GM21381 (cell line): ENCODE results near the gene TCTN3.
"Not testable (repeated sequence)": the region's sequence is repeated elsewhere in the genome, so short reads cannot be mapped to it uniquely, and the experiment has no call there.

Source experiments
- ATAC-seq: cut with Tn5 transposase; IDR thresholded peaks from one replicate; pipeline ENCODE4 v1.9.1; 2021; ENCODE audit warnings: mild to moderate bottlenecking, moderate library complexity; ENCODE audit not compliant: unreplicated experiment

TCTN3 gene

GRCh38 chr10:95688648-95689047 lies 5.1 kb downstream of the TCTN3 start:
- ATAC-seq: no peak

DNA sequence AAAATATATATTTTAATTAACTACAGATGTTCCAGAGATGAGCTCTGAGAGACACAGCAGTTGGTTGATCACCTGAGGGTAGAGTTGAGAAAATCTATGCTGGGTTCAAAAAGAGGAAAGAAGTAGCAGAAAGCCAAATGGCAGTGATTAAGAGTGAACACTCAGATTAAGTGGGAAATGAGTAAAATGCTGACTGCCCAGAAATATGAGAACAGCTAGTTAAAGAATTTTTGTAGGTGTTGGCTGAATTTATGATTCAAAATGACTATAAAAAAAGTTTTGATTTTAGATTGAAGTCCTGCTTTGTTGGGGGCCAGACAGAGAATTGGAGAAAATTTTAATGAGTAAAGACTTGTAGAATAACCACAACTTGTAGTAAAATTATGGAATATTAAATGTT lies 9.8 kb downstream of the TCTN3 start:
- no peak for ATAC-seq

GRCh38 chr10:95675403-95676116 lies 18.2 kb downstream of the TCTN3 start:
- no peak for ATAC-seq

DNA sequence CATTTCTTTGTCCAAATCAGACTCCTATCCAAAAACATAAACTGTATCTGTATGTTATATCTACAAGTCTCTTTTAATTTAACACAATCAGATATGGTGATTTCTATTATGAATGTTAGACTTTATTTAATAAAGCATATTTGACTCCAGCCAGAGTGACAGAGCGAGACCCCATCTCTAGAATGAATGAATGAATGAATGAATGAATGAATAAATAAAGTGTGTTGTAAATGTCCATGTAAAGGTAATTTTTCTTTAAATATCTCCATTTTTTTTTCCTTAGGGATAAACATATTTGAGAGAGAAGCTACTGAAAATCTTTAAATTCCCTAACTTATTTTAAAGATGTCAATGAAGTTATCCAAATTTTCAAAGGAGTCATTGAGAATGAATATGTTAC lies 19.1 kb downstream of the TCTN3 start:
- ATAC-seq: no peak

DNA sequence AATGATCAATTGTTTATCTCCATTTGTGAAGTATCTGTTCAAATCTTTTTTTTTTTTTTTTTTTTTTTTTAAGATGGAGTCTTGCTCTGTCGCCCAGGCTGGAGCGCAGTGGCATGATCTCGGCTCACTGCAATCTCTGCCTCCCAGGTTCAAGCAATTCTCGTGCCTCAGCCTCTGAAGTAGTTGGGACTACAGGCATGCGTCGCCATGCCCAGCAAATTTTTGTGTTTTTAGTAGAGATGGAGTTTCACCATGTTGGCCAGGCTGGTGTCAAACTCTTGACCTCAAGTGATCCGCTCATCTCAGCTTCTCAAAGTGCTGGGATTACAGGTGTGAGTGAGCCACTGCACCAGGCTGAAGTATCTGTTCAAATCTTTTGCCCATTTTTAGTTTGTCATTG lies 21.1 kb downstream of the TCTN3 start:
- not testable (repeated sequence) for ATAC-seq

DNA sequence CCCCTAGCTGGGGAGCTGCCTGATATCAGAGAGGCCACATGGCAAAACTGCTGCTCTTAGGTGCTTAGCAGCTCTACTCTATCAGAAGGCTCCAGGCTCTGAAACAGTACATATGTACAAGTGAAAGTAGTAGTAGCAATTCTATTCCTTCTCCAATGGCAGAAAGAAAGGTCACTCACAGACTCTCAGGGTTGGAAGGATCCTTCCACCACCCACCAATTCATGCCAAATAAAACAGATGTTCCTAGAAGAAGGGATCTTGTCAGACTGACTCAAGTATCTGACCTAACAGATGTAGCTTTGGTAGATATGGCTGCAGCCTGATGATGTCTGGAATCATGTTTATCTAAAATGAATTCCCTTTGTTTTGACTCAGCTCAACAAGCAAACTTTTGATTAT lies 29.2 kb downstream of the TCTN3 start:
- ATAC-seq: no peak

DNA sequence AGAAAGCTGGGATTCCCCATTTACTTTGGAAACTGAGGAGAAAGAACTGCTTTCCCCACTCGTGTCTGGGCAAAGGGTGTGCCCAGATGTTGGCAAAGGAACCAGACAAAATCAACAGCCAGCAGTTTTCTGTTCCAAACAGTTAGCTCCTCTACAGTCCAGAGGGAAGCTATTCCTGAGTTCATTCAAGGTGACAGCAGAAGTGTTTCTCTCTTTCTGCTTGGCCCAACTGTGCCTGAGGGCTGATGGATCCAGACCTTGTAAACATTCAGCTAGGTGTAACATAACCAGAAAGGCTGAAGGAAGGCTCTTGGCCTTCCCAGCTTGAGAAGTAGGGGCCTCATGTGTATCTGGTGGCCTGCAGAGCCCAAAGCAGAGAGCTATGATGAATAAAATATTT lies 30.2 kb downstream of the TCTN3 start:
- no peak for ATAC-seq

- ATAC-seq: no peak
Measured at GRCh38 chr10:95661818-95662217, 31.9 kb downstream of the TCTN3 start.

- ATAC-seq: no peak
Measured at GRCh38 chr10:95660283-95660682, 33.4 kb downstream of the TCTN3 start.

DNA sequence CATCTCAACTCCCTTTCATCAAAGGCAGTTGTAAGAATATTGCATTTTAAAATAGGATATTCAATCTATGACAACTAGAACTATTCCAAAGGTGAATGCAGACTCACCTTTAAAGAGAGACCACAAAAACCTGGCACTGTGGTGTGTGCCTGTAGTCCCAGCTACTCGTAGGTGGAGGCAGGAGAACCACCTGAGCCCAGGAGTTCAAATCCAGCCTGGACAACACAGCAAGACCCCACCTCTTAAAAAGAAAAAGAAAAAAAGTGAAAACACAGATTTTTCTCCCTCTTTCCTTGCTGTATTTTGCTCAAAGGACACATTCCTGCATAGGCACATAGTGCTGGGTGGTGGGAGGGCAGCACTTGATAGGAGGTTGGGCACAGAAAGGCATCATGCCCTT lies 36.5 kb downstream of the TCTN3 start:
- no peak for ATAC-seq

GRCh38 chr10:95656291-95657164 lies 37.2 kb downstream of the TCTN3 start, which contains the start of gene ALDH18A1:
TSS of gene ALDH18A1 (minus strand) at chr10:95656711. CDS start at chr10:95653377, 3,334 bp downstream.
- ATAC-seq: peak; percentile 88

DNA sequence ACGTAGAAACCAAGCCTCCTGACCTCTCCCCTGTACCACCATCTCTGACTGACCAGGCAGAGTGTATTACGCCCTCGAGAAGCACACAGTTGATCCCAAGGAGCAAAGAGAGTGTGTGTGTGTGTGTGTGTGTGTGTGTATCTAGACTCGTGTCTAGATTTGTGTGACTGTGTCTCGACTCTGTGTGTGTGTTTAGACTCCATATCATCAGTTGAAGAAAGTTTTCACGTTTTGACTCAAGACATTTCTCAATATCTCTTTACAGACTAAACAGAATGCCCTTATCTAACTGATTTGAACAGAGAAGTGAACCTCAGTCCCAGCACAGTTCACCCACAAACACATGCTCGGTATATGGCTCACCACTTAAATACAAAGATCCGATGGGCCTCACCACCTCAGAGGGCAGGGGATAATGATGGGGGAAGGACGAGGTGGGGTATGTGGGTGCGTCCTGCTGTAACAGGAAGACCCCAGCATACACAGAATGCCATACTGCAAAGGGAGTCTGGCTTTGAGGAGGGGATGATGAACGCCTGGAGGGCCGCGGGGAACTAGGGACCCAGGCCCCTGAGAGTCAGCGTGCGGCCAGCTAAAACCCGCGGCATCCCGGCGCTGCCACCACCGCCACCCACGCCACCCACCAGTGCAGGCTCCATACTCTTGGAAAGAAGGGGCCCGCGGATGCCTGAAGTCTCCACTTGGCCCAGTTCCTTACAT lies 38.0 kb downstream of the TCTN3 start:
- peak; percentile 7 for ATAC-seq

- no peak for ATAC-seq
Measured at GRCh38 chr10:95653895-95654294, 39.8 kb downstream of the TCTN3 start.

DNA sequence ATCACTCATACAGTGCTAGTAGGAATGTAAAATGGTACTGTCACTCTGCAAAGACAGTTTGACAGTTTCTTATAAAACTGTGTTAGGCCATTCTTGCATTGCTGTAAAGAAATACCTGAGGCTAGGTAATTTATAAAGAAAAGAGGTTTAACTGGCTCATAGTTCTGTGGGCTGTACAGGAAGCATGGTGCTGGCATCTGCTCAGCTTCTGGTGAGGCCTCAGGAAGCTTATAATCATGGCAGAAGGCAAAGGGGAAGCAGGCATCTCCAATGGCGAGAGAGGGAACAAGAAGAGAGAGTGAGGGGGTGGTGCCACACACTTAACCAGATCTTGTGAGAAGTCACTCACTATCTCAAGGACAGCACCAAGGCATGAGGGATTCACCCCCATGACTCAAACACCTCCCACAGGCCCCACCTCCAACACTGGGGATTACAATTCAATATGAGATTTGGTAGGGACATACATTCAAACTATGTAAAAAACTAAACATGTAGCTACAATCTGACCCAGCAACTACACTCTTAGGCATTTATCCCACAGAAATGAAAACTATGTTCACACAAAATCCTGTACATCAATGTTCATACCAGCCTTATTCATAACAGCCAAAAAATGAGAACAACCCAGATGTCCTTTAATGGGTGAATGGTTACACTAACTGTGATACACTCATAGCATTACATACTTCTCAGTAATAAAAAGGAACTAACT lies 42.2 kb downstream of the TCTN3 start:
- ATAC-seq: no peak

DNA sequence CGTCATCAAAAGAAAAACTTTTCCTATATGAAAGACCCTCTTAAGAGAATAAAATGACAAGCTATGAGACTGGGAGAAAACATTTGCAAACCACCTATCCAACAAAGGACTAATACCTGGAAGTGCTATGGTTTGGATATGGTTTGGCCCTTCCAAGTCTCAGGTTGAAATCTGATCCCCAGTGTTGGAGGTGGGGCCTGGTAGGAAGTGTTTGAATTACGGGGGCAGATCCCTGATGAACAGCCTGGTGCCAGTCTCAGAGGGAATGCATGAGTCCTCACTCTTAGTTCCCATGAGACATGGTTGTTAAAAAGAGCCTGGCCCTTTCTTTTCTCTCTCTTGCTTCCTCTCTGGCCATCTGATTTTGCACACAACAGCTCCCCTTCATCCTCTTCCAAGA lies 43.5 kb downstream of the TCTN3 start:
- no peak for ATAC-seq

GRCh38 chr10:95648138-95648537 lies 45.6 kb downstream of the TCTN3 start:
- ATAC-seq: no peak

- ATAC-seq: no peak
Measured at GRCh38 chr10:95646160-95646559, 47.6 kb downstream of the TCTN3 start.

- no peak for ATAC-seq
Measured at GRCh38 chr10:95644901-95645300, 48.8 kb downstream of the TCTN3 start.

GRCh38 chr10:95640891-95641315 lies 52.8 kb downstream of the TCTN3 start:
- no peak for ATAC-seq

DNA sequence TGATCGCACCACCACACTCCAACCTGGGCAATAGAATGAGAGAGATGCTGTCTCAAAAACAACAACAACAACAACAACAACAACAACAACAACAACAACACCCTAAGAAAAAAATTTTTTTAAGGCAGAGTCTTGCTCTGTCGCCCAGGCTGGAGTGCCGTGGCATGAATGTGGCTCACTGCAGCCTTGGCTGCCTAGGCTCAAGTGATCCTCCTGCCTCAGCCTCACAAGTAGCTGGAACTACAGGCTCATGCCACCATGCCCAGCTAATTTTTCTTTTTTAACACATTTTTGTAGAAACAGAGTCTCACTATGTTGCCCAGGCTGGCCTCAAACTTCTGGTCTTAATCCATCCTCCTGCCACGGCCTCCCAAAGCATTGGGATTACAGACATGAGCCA lies 55.8 kb downstream of the TCTN3 start:
- no peak for ATAC-seq

- no peak for ATAC-seq
Measured at GRCh38 chr10:95637140-95637539, 56.6 kb downstream of the TCTN3 start.
